ENCODE measurements around the gene ENHO. TPM values are rescaled to one million over a fixed set of nuclear protein-coding genes. Genes with fewer than 3 reads are reported as not detected.
A peak's percentile ranks its signal among the peaks of the same experiment; 100 is the strongest.
"Not testable (repeated sequence)": the region's sequence is repeated elsewhere in the genome, so short reads cannot be mapped to it uniquely, and the experiment has no call there.

ENHO gene
- total and polyA plus RNA-seq, 2 experiments from 2014 or later = 7.6 to 8.7 TPM

GRCh38 chr9:34540827-34541226 is 18.0 kb upstream of the ENHO start:
- no peaks in the 10 kb centered on the region for H3K4me1 ChIP-seq (ENCODE audit: low read depth)
- H3K9me3 ChIP-seq (ENCODE audit: low read depth) = no peaks in the 10 kb centered on the region
- H3K4me3 ChIP-seq = no peak overlapping the region
- peak in 1 of 2 donors; percentile 65 for DNase-seq (ENCODE audit: low read depth in 1 of 2, low spot score in 1 of 2)
- no peak for TF ChIP-seq CTCF (IDR thresholded peaks at IDR 0.05; ENCODE audit: low read depth, low read length)
- no peak overlapping the region for H3K27ac ChIP-seq
- H3K27me3 ChIP-seq = no peaks in the 10 kb centered on the region
- no peaks in the 10 kb centered on the region for H3K36me3 ChIP-seq

DNA sequence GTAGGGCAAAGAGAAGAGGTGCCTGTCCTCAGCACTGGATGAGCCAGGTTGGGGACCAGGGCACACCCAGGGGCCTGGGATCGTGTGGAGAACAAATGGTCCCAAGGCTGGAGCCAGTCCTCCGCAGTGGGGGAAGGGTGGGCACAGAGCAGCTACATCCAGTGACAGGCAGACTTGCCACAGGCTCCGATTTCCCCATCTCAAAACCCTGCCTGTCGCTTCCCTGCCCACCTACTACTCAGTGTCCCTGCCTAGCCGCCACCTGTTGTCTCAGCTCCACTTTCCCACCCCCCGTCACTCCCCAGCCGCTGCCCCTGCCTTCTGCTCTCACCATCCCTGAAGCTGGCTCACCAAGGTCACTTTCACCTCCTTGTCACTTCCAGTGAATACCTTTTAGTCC is 13.9 kb upstream of the ENHO start:
- H3K27me3 ChIP-seq = no peaks in the 10 kb centered on the region
- no peaks in the 10 kb centered on the region for H3K9me3 ChIP-seq (ENCODE audit: low read depth)
- DNase-seq (ENCODE audit: low read depth in 1 of 2, low spot score in 1 of 2) = no peak
- H3K4me3 ChIP-seq = no peak overlapping the region
- no peaks in the 10 kb centered on the region for H3K4me1 ChIP-seq (ENCODE audit: low read depth)
- no peak for TF ChIP-seq CTCF (IDR thresholded peaks at IDR 0.05; ENCODE audit: low read depth, low read length)
- no peaks in the 10 kb centered on the region for H3K36me3 ChIP-seq
- H3K27ac ChIP-seq = no peak overlapping the region

DNA sequence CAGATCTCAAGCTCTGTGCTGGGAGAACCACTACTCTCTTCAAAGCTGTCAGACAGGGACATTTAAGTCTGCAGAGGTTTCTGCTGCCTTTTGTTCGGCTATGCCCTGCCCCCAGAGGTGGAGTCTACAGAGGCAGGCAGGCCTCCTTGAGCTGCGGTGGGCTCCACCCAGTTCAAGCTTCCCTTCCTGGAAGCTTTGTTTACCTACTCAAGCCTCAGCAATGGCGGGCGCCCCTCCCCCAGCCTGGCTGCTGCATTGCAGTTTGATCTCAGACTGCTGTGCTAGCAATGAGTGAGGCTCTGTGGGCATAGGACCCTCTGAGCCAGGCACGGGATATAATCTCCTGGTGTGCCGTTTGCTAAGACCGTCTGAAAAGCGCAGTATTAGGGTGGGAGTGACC is 9.3 kb upstream of the ENHO start:
- H3K9me3 ChIP-seq (ENCODE audit: low read depth); H3K4me1 ChIP-seq (ENCODE audit: low read depth); H3K36me3 ChIP-seq; H3K27me3 ChIP-seq; H3K27ac ChIP-seq; DNase-seq (ENCODE audit: low read depth in 1 of 2, low spot score in 1 of 2); H3K4me3 ChIP-seq: not testable (repeated sequence)

DNA sequence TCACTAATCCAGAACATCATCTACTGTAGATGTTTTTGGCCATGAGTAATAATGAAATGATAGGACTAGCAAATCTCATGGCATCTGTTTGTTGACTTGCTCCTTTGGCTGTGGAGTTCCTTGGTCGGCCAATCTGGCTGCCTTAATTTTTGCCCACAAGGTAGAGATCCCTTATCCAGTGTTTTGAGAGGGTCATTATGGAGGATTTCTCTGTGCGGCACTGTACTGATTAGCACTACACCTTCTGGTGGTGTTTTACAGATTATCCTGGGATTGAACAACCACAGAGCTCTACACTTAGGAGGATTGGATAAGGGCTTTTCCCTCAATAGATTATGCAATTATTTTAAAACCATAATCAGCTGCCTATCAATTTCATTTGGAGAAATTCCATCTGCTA is 3.2 kb upstream of the ENHO start:
- H3K27ac ChIP-seq = no peak overlapping the region
- no peaks in the 10 kb centered on the region for H3K36me3 ChIP-seq
- H3K27me3 ChIP-seq = peaks cover 16% of the 10 kb centered on the region
- H3K9me3 ChIP-seq (ENCODE audit: low read depth) = no peaks in the 10 kb centered on the region
- no peak for DNase-seq (ENCODE audit: low read depth in 1 of 2, low spot score in 1 of 2)
- H3K4me1 ChIP-seq (ENCODE audit: low read depth) = no peaks in the 10 kb centered on the region
- H3K4me3 ChIP-seq = no peak overlapping the region
- TF ChIP-seq CTCF (IDR thresholded peaks at IDR 0.05; ENCODE audit: low read depth, low read length) = no peak

GRCh38 chr9:34524349-34524748 is 1.6 kb upstream of the ENHO start:
- Histone ChIP-seq H3K27ac (no peak overlapping the region), H3K27me3 (peaks cover 16% of the 10 kb centered on the region), H3K9me3 (ENCODE audit: low read depth) (no peaks in the 10 kb centered on the region), H3K36me3 (no peaks in the 10 kb centered on the region), H3K4me3 (no peak overlapping the region), H3K4me1 (ENCODE audit: low read depth) (no peaks in the 10 kb centered on the region)
- no peak for TF ChIP-seq CTCF (IDR thresholded peaks at IDR 0.05; ENCODE audit: low read depth, low read length)
- DNase-seq (ENCODE audit: low read depth in 1 of 2, low spot score in 1 of 2) = no peak

GRCh38 chr9:34522091-34522887 is 501 bp downstream of the ENHO start:
- Histone ChIP-seq H3K4me3 (peak overlapping the region; percentile 46), H3K27me3 (peaks cover 16% of the 10 kb centered on the region), H3K9me3 (ENCODE audit: low read depth) (no peaks in the 10 kb centered on the region), H3K27ac (no peak overlapping the region), H3K4me1 (ENCODE audit: low read depth) (no peaks in the 10 kb centered on the region), H3K36me3 (no peaks in the 10 kb centered on the region)
- DNase-seq (ENCODE audit: low read depth in 1 of 2, low spot score in 1 of 2) = no peak
- no peak for TF ChIP-seq CTCF (IDR thresholded peaks at IDR 0.05; ENCODE audit: low read depth, low read length)
